ENCODE results near the gene HCST.

DNA sequence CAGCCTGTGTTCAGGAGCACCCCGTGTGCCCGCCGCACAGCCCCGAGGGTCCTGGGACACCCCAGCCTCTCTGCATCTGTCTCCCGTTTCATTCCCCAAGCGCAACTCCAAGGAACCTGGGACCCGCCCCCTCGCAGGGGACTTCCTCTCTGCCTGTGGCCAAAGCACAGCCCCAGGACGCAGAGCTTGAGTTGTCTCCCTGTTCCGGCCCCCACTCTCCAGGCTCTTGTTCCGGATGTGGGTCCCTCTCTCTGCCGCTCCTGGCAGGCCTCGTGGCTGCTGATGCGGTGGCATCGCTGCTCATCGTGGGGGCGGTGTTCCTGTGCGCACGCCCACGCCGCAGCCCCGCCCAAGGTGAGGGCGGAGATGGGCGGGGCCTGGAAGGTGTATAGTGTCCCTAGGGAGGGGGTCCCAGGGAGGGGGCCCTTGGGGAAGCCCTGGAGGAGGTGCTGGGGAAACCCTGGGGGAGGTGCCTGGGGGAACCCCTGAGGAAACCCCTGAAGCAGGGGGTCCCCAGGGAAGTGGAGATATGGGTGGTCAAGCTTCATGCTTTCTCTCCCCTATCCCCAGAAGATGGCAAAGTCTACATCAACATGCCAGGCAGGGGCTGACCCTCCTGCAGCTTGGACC, 1.3 kb downstream of the HCST start:
- TF ChIP-seq, protein P1, sequence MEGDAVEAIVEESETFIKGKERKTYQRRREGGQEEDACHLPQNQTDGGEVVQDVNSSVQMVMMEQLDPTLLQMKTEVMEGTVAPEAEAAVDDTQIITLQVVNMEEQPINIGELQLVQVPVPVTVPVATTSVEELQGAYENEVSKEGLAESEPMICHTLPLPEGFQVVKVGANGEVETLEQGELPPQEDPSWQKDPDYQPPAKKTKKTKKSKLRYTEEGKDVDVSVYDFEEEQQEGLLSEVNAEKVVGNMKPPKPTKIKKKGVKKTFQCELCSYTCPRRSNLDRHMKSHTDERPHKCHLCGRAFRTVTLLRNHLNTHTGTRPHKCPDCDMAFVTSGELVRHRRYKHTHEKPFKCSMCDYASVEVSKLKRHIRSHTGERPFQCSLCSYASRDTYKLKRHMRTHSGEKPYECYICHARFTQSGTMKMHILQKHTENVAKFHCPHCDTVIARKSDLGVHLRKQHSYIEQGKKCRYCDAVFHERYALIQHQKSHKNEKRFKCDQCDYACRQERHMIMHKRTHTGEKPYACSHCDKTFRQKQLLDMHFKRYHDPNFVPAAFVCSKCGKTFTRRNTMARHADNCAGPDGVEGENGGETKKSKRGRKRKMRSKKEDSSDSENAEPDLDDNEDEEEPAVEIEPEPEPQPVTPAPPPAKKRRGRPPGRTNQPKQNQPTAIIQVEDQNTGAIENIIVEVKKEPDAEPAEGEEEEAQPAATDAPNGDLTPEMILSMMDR (IDR thresholded peaks at IDR 0.05): no peak
- TF ChIP-seq POLR2A (IDR thresholded peaks at IDR 0.05): no peak
